Endothelial cell of umbilical vein (primary cell): ENCODE measurements around the gene PPP2R5D. TPM values are rescaled to one million over a fixed set of nuclear protein-coding genes. Genes with fewer than 3 reads are reported as not detected.

Experiments used
- BruUV-seq: library from RNA; stranded (reverse); fragments of 400-500 nt; replicated peaks from 2 replicates; lab custom pipeline; 2021; lab: Mats Ljungman, UMichigan
- CTCF ChIA-PET: fragments of 300-600, 350-600 bp; sonication (Branson Sonifier 250); formaldehyde crosslinking; loops from one replicate; lab custom pipeline; 2021; ENCODE audit warnings: antibody characterized with exemption, inconsistent platforms; lab: Charles Lee
- POLR2A ChIA-PET: fragments of 300-600, 350-600 bp; sonication (Branson Sonifier 250); formaldehyde crosslinking; loops from one replicate; lab custom pipeline; 2021; ENCODE audit warnings: antibody characterized with exemption, inconsistent platforms; lab: Charles Lee
- DNase-seq: peaks from one replicate; pipeline ENCODE4 v3.0.0-alpha.2; 2011; ENCODE audit warnings: low read depth, low spot score
- FAIRE-seq: peaks from 2 replicates; lab custom pipeline; 2011; peaks lifted over from hg19 to GRCh38; lab: Jason Lieb, UNC
- H2AFZ ChIP-seq: 2 replicates; pipeline ENCODE4 v1.6.0; 2012; ENCODE audit warnings: low read depth, low read length, control low read depth, inconsistent platforms
- H3K27ac ChIP-seq: 2 replicates; pipeline ENCODE4 v1.5.1; 2011; ENCODE audit warnings: low read depth, mild to moderate bottlenecking, control low read depth, low read length, moderate library complexity; ENCODE audit not compliant: insufficient read depth
- H3K27me3 ChIP-seq, 2 experiments: 2 replicates each; pipeline versions ENCODE4 v1.6.0 to v1.6.1; 2011; ENCODE audit warnings: low read length in 2 of 2, mixed read lengths in 1 of 2; ENCODE audit not compliant: control insufficient read depth in 2 of 2, insufficient read depth in 2 of 2
- H3K36me3 ChIP-seq, 2 experiments: 2 replicates in 1 of 2; 3 replicates in 1 of 2; pipeline ENCODE4 v1.5.1; 2011; ENCODE audit warnings: low read length in 2 of 2, mild to moderate bottlenecking in 1 of 2, moderate library complexity in 1 of 2; ENCODE audit not compliant: control insufficient read depth in 2 of 2, insufficient read depth in 2 of 2; ENCODE audit errors: extremely low read depth in 1 of 2
- H3K4me1 ChIP-seq: 3 replicates; pipeline ENCODE4 v1.5.1; 2011; ENCODE audit warnings: mild to moderate bottlenecking, low read length; ENCODE audit not compliant: control insufficient read depth, insufficient read depth; ENCODE audit errors: extremely low read depth
- H3K4me2 ChIP-seq: 2 replicates; pipeline ENCODE4 v1.6.1; 2011; ENCODE audit warnings: low read length, control low read depth, mixed read lengths; ENCODE audit not compliant: insufficient read depth
- H3K4me3 ChIP-seq, 3 experiments: fragments of 200-600 bp in 1 of 3; sonication (generic), shearing (Covaris generic) in 1 of 3; replicated peaks in 1 of 3; 2 replicates each; pipeline ENCODE4 v1.5.1; 2011 to 2016; ENCODE audit warnings: control low read depth in 3 of 3, low read length in 3 of 3, mild to moderate bottlenecking in 2 of 3, inconsistent platforms in 1 of 3, low read depth in 1 of 3, moderate library complexity in 1 of 3; ENCODE audit not compliant: insufficient read depth in 1 of 3
- H3K79me2 ChIP-seq: 2 replicates; pipeline ENCODE4 v1.6.0; 2012; ENCODE audit warnings: low read length, inconsistent platforms; ENCODE audit not compliant: control insufficient read depth, insufficient read depth
- H3K9ac ChIP-seq: replicated peaks from 2 replicates; pipeline ENCODE3; 2011; ENCODE audit warnings: low read length, control low read depth; ENCODE audit not compliant: insufficient read depth; ENCODE audit errors: extremely low read depth
- H3K9me1 ChIP-seq: replicated peaks from 3 replicates; pipeline ENCODE4 v1.6.0; 2011; ENCODE audit warnings: mild to moderate bottlenecking, low read length; ENCODE audit not compliant: control insufficient read depth, insufficient read depth; ENCODE audit errors: extremely low read depth
- H3K9me3 ChIP-seq: replicated peaks from 2 replicates; pipeline ENCODE4 v1.5.1; 2012; ENCODE audit warnings: low read length, inconsistent platforms; ENCODE audit not compliant: control insufficient read depth, insufficient read depth
- H4K20me1 ChIP-seq: replicated peaks from 2 replicates; pipeline ENCODE3; 2011; ENCODE audit warnings: mild to moderate bottlenecking, low read length; ENCODE audit not compliant: control insufficient read depth, insufficient read depth; ENCODE audit errors: extremely low read depth
- CTCF ChIP-seq, 2 donors: IDR thresholded peaks; 1 replicate in 1 of 2; 2 replicates in 1 of 2; pipeline ENCODE4 v1.5.1; 2011; ENCODE audit warnings: low read length in 2 of 2, mild to moderate bottlenecking in 2 of 2, moderate library complexity in 2 of 2, control low read depth in 1 of 2, inconsistent platforms in 1 of 2, low read depth in 1 of 2; ENCODE audit not compliant: insufficient read depth in 1 of 2; ENCODE audit errors: extremely low read depth in 1 of 2
- EZH2 ChIP-seq: IDR thresholded peaks from 2 replicates; pipeline ENCODE4 v1.6.1; 2012; ENCODE audit warnings: borderline replicate concordance, low read depth, mild to moderate bottlenecking, moderate library complexity, low read length, inconsistent platforms; ENCODE audit not compliant: severe bottlenecking
- FOS ChIP-seq: IDR thresholded peaks from 2 replicates; pipeline ENCODE4 v1.6.1; 2011; ENCODE audit warnings: mild to moderate bottlenecking, low read length, moderate library complexity, borderline replicate concordance; ENCODE audit not compliant: insufficient read depth
- GATA2 ChIP-seq: IDR thresholded peaks from 2 replicates; pipeline ENCODE4 v1.7.0; 2011; ENCODE audit warnings: low read depth, mild to moderate bottlenecking, moderate library complexity, mixed read lengths, low read length; ENCODE audit not compliant: insufficient read length, insufficient read depth
- JUN ChIP-seq: IDR thresholded peaks from 2 replicates; pipeline ENCODE4 v1.6.1; 2011; ENCODE audit warnings: borderline replicate concordance, low read depth; ENCODE audit not compliant: insufficient read length, insufficient read depth
- MYC ChIP-seq: IDR thresholded peaks from one replicate; pipeline ENCODE4 v1.6.1; 2011; ENCODE audit warnings: mild to moderate bottlenecking, low read depth, low read length
- POLR2A ChIP-seq: IDR thresholded peaks from 2 replicates; pipeline ENCODE4 v1.6.1; 2012; ENCODE audit warnings: low read depth, mild to moderate bottlenecking, control low read depth, low read length
- POLR2AphosphoS5 ChIP-seq: IDR thresholded peaks from 2 replicates; pipeline ENCODE4 v1.6.1; 2012; ENCODE audit warnings: low read depth, mild to moderate bottlenecking, control low read depth, low read length, moderate library complexity; ENCODE audit not compliant: insufficient read depth
- dilution Hi-C: fragments of 300-500 bp; cut with MboI; formaldehyde crosslinking; loops from one replicate; pipeline ENCODE4 v1.15.0; 2019; ENCODE audit warnings: low sequenced_read_pairs; ENCODE audit not compliant: extremely low pct_ligation_motif_present
- intact Hi-C: fragments of 100-400 bp; cut with micrococcal nuclease; formaldehyde crosslinking; loops from one replicate; pipeline ENCODE4 v1.10.0; 2022
- polyA plus RNA-seq, 4 experiments: library from polyadenylated mRNA; depleted of rRNA in 3 of 4; stranded (reverse) in 3 of 4; unstranded in 1 of 4; fragments of >200 nt; gene quantifications; 2 replicates each; pipeline versions ENCODE4 v1.2.1 to v1.2.3, GENCODE V29; 2011 to 2012; ENCODE audit warnings: missing spikeins in 1 of 4
- total RNA-seq: library from RNA; stranded (reverse); gene quantifications from 2 replicates; pipeline ENCODE4 v1.2.3, GENCODE V29; 2021
- TF ChIP-seq, protein P1 (sequence below): IDR thresholded peaks from 2 replicates; pipeline ENCODE4 v1.6.1; 2011; ENCODE audit not compliant: insufficient read depth, insufficient read length

PPP2R5D gene
- total and polyA plus RNA-seq, 2 donors (not counting 3 experiments of a cell fraction or from before 2014, with no cell fraction given) = 45.5 to 60.2 TPM

DNA sequence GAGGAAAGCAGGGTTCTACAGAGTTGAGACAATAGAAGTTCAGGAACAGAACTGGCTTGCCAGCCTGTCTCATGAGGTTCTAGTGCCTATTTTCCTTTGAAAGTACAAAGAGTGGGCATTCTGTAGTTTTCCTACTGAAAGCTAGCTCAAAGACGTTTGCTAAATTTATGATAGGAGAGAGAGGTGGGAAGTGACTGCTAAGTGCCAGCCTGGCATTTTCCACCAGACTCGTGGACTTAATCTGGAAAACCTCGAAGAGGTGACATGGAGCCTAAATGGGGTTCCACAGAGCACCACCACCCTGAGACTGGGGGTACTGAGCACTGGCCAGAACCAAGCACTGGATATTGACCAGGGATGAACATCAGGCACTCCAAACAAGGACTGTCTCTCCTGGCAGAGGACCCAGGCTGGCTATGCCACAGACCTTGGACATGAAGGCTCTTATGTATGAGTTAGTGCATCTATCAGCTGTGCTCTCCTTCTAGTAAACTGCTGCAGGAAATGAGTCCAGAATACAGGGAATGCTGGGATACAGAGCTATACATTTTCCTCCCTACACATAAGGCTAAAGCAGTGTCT, 12.5 kb upstream of the PPP2R5D start:
- BruUV-seq = no TSS peak
- Histone ChIP-seq H3K79me2 (no peaks in the 10 kb centered on the region), H3K4me3 (no peak overlapping the region), H3K27me3 (no peaks in the 10 kb centered on the region), H3K9me3 (no peaks in the 10 kb centered on the region), H3K27ac (no peak overlapping the region), H3K9ac (no peak overlapping the region), H2AFZ (no peak overlapping the region), H3K4me1 (peaks cover 7% of the 10 kb centered on the region), H3K9me1 (no peaks in the 10 kb centered on the region), H3K4me2 (no peak overlapping the region), H4K20me1 (no peaks in the 10 kb centered on the region), H3K36me3 (peaks cover 0 to 4% of the 10 kb centered on the region in 2 experiments)
- intact Hi-C loops = no loop called here
- POLR2A ChIA-PET = no interaction called here
- TF ChIP-seq CTCF (IDR thresholded peaks at IDR 0.05; ENCODE audit: extremely low read depth in 1 of 2, insufficient read depth in 1 of 2, low read depth in 1 of 2, low read length in 2 of 2) (no peak), FOS (no peak), MYC (no peak), EZH2 (no peak), GATA2 (no peak), POLR2AphosphoS5 (no peak), POLR2A (no peak), JUN (no peak)
- TF ChIP-seq, protein P1, sequence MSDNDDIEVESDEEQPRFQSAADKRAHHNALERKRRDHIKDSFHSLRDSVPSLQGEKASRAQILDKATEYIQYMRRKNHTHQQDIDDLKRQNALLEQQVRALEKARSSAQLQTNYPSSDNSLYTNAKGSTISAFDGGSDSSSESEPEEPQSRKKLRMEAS = no peak
- dilution Hi-C loops = no loop called here
- FAIRE-seq = no peak
- CTCF ChIA-PET = interaction anchor here (1.1 kb wide), 2 partner anchors 34 to 172 kb away, joined by 3 to 4 read pairs; no protein-coding TSS in a partner anchor
- DNase-seq = no peak
